Endothelial cell of umbilical vein (primary cell): ENCODE data around the gene CCNY. TPM values are rescaled to one million over a fixed set of nuclear protein-coding genes. Genes with fewer than 3 reads are reported as not detected.

ENCODE experiments used
- BruUV-seq: library from RNA; stranded (reverse); fragments of 400-500 nt; replicated peaks from 2 replicates; lab custom pipeline; 2021; lab: Mats Ljungman, UMichigan
- CTCF ChIA-PET: fragments of 300-600, 350-600 bp; sonication (Branson Sonifier 250); formaldehyde crosslinking; loops from one replicate; lab custom pipeline; 2021; ENCODE audit warnings: antibody characterized with exemption, inconsistent platforms; lab: Charles Lee
- POLR2A ChIA-PET: fragments of 300-600, 350-600 bp; sonication (Branson Sonifier 250); formaldehyde crosslinking; loops from one replicate; lab custom pipeline; 2021; ENCODE audit warnings: antibody characterized with exemption, inconsistent platforms; lab: Charles Lee
- DNase-seq: peaks from one replicate; pipeline ENCODE4 v3.0.0-alpha.2; 2011; ENCODE audit warnings: low read depth, low spot score
- FAIRE-seq: peaks from 2 replicates; lab custom pipeline; 2011; peaks lifted over from hg19 to GRCh38; lab: Jason Lieb, UNC
- H2AFZ ChIP-seq: 2 replicates; pipeline ENCODE4 v1.6.0; 2012; ENCODE audit warnings: low read depth, low read length, control low read depth, inconsistent platforms
- H3K27ac ChIP-seq: 2 replicates; pipeline ENCODE4 v1.5.1; 2011; ENCODE audit warnings: low read depth, mild to moderate bottlenecking, control low read depth, low read length, moderate library complexity; ENCODE audit not compliant: insufficient read depth
- H3K27me3 ChIP-seq, 2 experiments: 2 replicates each; pipeline versions ENCODE4 v1.6.0 to v1.6.1; 2011; ENCODE audit warnings: low read length in 2 of 2, mixed read lengths in 1 of 2; ENCODE audit not compliant: control insufficient read depth in 2 of 2, insufficient read depth in 2 of 2
- H3K36me3 ChIP-seq, 2 experiments: 2 replicates in 1 of 2; 3 replicates in 1 of 2; pipeline ENCODE4 v1.5.1; 2011; ENCODE audit warnings: low read length in 2 of 2, mild to moderate bottlenecking in 1 of 2, moderate library complexity in 1 of 2; ENCODE audit not compliant: control insufficient read depth in 2 of 2, insufficient read depth in 2 of 2; ENCODE audit errors: extremely low read depth in 1 of 2
- H3K4me1 ChIP-seq: 3 replicates; pipeline ENCODE4 v1.5.1; 2011; ENCODE audit warnings: mild to moderate bottlenecking, low read length; ENCODE audit not compliant: control insufficient read depth, insufficient read depth; ENCODE audit errors: extremely low read depth
- H3K4me2 ChIP-seq: 2 replicates; pipeline ENCODE4 v1.6.1; 2011; ENCODE audit warnings: low read length, control low read depth, mixed read lengths; ENCODE audit not compliant: insufficient read depth
- H3K4me3 ChIP-seq, 3 experiments: fragments of 200-600 bp in 1 of 3; sonication (generic), shearing (Covaris generic) in 1 of 3; replicated peaks in 1 of 3; 2 replicates each; pipeline ENCODE4 v1.5.1; 2011 to 2016; ENCODE audit warnings: control low read depth in 3 of 3, low read length in 3 of 3, mild to moderate bottlenecking in 2 of 3, inconsistent platforms in 1 of 3, low read depth in 1 of 3, moderate library complexity in 1 of 3; ENCODE audit not compliant: insufficient read depth in 1 of 3
- H3K79me2 ChIP-seq: 2 replicates; pipeline ENCODE4 v1.6.0; 2012; ENCODE audit warnings: low read length, inconsistent platforms; ENCODE audit not compliant: control insufficient read depth, insufficient read depth
- H3K9ac ChIP-seq: replicated peaks from 2 replicates; pipeline ENCODE3; 2011; ENCODE audit warnings: low read length, control low read depth; ENCODE audit not compliant: insufficient read depth; ENCODE audit errors: extremely low read depth
- H3K9me1 ChIP-seq: replicated peaks from 3 replicates; pipeline ENCODE4 v1.6.0; 2011; ENCODE audit warnings: mild to moderate bottlenecking, low read length; ENCODE audit not compliant: control insufficient read depth, insufficient read depth; ENCODE audit errors: extremely low read depth
- H3K9me3 ChIP-seq: replicated peaks from 2 replicates; pipeline ENCODE4 v1.5.1; 2012; ENCODE audit warnings: low read length, inconsistent platforms; ENCODE audit not compliant: control insufficient read depth, insufficient read depth
- H4K20me1 ChIP-seq: replicated peaks from 2 replicates; pipeline ENCODE3; 2011; ENCODE audit warnings: mild to moderate bottlenecking, low read length; ENCODE audit not compliant: control insufficient read depth, insufficient read depth; ENCODE audit errors: extremely low read depth
- CTCF ChIP-seq, 2 donors: IDR thresholded peaks; 1 replicate in 1 of 2; 2 replicates in 1 of 2; pipeline ENCODE4 v1.5.1; 2011; ENCODE audit warnings: low read length in 2 of 2, mild to moderate bottlenecking in 2 of 2, moderate library complexity in 2 of 2, control low read depth in 1 of 2, inconsistent platforms in 1 of 2, low read depth in 1 of 2; ENCODE audit not compliant: insufficient read depth in 1 of 2; ENCODE audit errors: extremely low read depth in 1 of 2
- EZH2 ChIP-seq: IDR thresholded peaks from 2 replicates; pipeline ENCODE4 v1.6.1; 2012; ENCODE audit warnings: borderline replicate concordance, low read depth, mild to moderate bottlenecking, moderate library complexity, low read length, inconsistent platforms; ENCODE audit not compliant: severe bottlenecking
- FOS ChIP-seq: IDR thresholded peaks from 2 replicates; pipeline ENCODE4 v1.6.1; 2011; ENCODE audit warnings: mild to moderate bottlenecking, low read length, moderate library complexity, borderline replicate concordance; ENCODE audit not compliant: insufficient read depth
- GATA2 ChIP-seq: IDR thresholded peaks from 2 replicates; pipeline ENCODE4 v1.7.0; 2011; ENCODE audit warnings: low read depth, mild to moderate bottlenecking, moderate library complexity, mixed read lengths, low read length; ENCODE audit not compliant: insufficient read length, insufficient read depth
- JUN ChIP-seq: IDR thresholded peaks from 2 replicates; pipeline ENCODE4 v1.6.1; 2011; ENCODE audit warnings: borderline replicate concordance, low read depth; ENCODE audit not compliant: insufficient read length, insufficient read depth
- MAX ChIP-seq: IDR thresholded peaks from 2 replicates; pipeline ENCODE4 v1.6.1; 2011; ENCODE audit not compliant: insufficient read depth, insufficient read length
- MYC ChIP-seq: IDR thresholded peaks from one replicate; pipeline ENCODE4 v1.6.1; 2011; ENCODE audit warnings: mild to moderate bottlenecking, low read depth, low read length
- POLR2A ChIP-seq: IDR thresholded peaks from 2 replicates; pipeline ENCODE4 v1.6.1; 2012; ENCODE audit warnings: low read depth, mild to moderate bottlenecking, control low read depth, low read length
- POLR2AphosphoS5 ChIP-seq: IDR thresholded peaks from 2 replicates; pipeline ENCODE4 v1.6.1; 2012; ENCODE audit warnings: low read depth, mild to moderate bottlenecking, control low read depth, low read length, moderate library complexity; ENCODE audit not compliant: insufficient read depth
- dilution Hi-C: fragments of 300-500 bp; cut with MboI; formaldehyde crosslinking; loops from one replicate; pipeline ENCODE4 v1.15.0; 2019; ENCODE audit warnings: low sequenced_read_pairs; ENCODE audit not compliant: extremely low pct_ligation_motif_present
- intact Hi-C: fragments of 100-400 bp; cut with micrococcal nuclease; formaldehyde crosslinking; loops from one replicate; pipeline ENCODE4 v1.10.0; 2022
- polyA plus RNA-seq, 4 experiments: library from polyadenylated mRNA; depleted of rRNA in 3 of 4; stranded (reverse) in 3 of 4; unstranded in 1 of 4; fragments of >200 nt; gene quantifications; 2 replicates each; pipeline versions ENCODE4 v1.2.1 to v1.2.3, GENCODE V29; 2011 to 2012; ENCODE audit warnings: missing spikeins in 1 of 4
- total RNA-seq: library from RNA; stranded (reverse); gene quantifications from 2 replicates; pipeline ENCODE4 v1.2.3, GENCODE V29; 2021

Gene CCNY
- total and polyA plus RNA-seq, 2 donors (not counting 3 experiments of a cell fraction or from before 2014, with no cell fraction given), result 61.5 to 107 TPM

GRCh38 chr10:35487336-35488034 is 151.2 kb downstream of the CCNY start:
- Histone ChIP-seq H2AFZ (no peak overlapping the region), H3K9me3 (no peaks in the 10 kb centered on the region), H3K9ac (no peak overlapping the region), H3K4me2 (no peak overlapping the region), H3K4me1 (peaks cover 10% of the 10 kb centered on the region), H3K27ac (no peak overlapping the region), H3K27me3 (no peaks in the 10 kb centered on the region), H3K4me3 (no peak overlapping the region), H3K9me1 (no peaks in the 10 kb centered on the region), H3K36me3 (peaks cover 0 to 2% of the 10 kb centered on the region in 2 experiments), H4K20me1 (no peaks in the 10 kb centered on the region), H3K79me2 (peaks cover 45% of the 10 kb centered on the region)
- FAIRE-seq (no peak), DNase-seq (no peak)
- dilution Hi-C loops, result no loop called here
- BruUV-seq, result no TSS peak
- intact Hi-C loops, result no loop called here
- ChIA-PET CTCF (no interaction called here), POLR2A (no interaction called here)
- TF ChIP-seq POLR2A (no peak), JUN (no peak), EZH2 (no peak), MAX (no peak), CTCF (IDR thresholded peaks at IDR 0.05; ENCODE audit: extremely low read depth in 1 of 2, insufficient read depth in 1 of 2, low read depth in 1 of 2, low read length in 2 of 2) (no peak), POLR2AphosphoS5 (no peak), FOS (no peak), MYC (no peak), GATA2 (no peak)
